Measurements from ENCODE around the gene TFEB.

The TFEB gene

GRCh38 chr6:41706876-41707564, 28.4 kb downstream of the TFEB start:
- Histone ChIP-seq H3K27me3 (ENCODE audit: control insufficient read depth, insufficient read depth, low read length) (no peaks in the 10 kb centered on the region), H3K36me3 (ENCODE audit: control insufficient read depth, low read depth, low read length) (no peaks in the 10 kb centered on the region), H3K9ac (ENCODE audit: low read length) (no peak overlapping the region), H3K4me1 (ENCODE audit: control insufficient read depth, low read depth, low read length) (no peaks in the 10 kb centered on the region), H3K4me3 (ENCODE audit: low read length) (no peak overlapping the region), H3K27ac (ENCODE audit: low read length) (no peak overlapping the region), H3K9me3 (ENCODE audit: control insufficient read depth, low read depth, low read length) (no peaks in the 10 kb centered on the region)

DNA sequence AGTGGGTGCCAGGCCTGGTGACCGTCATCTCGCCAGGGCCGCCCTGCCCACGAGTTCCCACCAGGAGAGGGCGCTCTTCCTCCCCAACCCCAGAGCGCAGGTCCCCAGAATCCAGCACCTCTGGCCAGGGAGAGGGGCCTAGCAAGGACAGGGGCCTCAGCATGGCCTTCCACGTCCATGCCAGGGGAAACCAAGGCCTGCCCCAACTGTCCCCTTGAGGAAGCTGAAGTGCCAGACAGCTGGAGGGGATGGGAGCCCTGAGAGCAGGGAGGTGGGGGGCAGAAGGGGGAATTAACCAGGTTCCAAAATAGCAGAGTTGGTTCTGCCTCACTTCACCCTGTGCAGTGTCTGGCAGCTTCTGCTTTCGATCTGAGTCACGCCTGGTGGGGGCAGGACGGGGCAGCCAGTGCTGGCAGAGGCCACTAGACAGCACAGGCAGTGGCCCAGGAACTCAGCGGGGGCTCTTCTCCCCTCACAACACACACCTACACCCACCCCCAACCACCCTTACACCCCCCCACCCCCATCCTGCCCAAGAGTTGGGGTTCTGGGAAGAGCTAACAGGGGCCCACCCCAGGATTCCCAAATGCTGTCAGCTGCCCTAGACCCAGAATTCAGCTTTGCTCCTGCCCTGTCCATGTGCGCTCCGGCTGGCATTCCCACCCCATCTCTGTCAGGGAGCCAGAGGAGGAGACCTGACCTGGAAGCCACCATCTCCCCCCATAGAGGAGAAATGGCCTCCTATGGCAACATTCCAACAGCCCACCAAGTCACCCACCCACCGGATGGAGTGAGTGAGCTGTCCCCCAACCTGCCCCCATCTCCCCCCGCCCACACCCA, 29.2 kb downstream of the TFEB start:
- H3K9me3 ChIP-seq (ENCODE audit: control insufficient read depth, low read depth, low read length), result no peaks in the 10 kb centered on the region
- H3K9ac ChIP-seq (ENCODE audit: low read length), result no peak overlapping the region
- no peaks in the 10 kb centered on the region for H3K36me3 ChIP-seq (ENCODE audit: control insufficient read depth, low read depth, low read length)
- H3K4me3 ChIP-seq (ENCODE audit: low read length), result no peak overlapping the region
- no peak overlapping the region for H3K27ac ChIP-seq (ENCODE audit: low read length)
- H3K4me1 ChIP-seq (ENCODE audit: control insufficient read depth, low read depth, low read length), result no peaks in the 10 kb centered on the region
- H3K27me3 ChIP-seq (ENCODE audit: control insufficient read depth, insufficient read depth, low read length), result no peaks in the 10 kb centered on the region

DNA sequence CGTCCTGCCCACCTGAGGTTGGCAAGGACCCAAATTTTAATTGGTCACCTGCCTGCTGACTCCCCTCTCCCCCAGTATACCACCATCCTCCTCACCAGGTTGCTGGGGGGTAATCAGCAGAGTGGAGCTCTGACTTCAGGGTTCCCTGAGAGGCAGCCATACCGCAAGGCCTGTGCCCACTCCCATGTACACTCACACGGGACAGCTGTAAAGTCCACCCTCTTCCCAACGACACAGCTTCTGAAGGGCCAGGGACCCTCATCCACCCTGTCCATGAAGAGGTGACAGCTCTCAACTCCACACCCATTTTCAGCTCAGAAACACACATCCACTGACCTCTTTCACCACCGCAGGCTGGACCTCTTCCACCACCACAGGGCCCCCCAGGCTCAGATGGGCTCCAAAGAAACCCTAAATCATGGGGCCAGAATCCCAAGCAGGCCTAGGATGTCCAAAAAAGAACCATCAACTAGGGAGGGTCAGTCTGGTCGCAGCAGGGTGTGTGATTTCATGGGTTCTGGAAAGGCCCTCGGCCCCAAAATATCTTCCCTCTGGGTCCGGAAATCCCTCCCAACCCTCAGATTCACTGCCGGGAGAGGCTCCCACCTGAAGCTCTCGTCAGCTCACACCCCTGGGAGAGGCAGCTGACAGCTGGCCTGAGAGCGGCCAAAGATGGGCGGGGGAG, 30.0 kb downstream of the TFEB start:
- Histone ChIP-seq H3K27me3 (ENCODE audit: control insufficient read depth, insufficient read depth, low read length) (no peaks in the 10 kb centered on the region), H3K4me1 (ENCODE audit: control insufficient read depth, low read depth, low read length) (peaks cover 7% of the 10 kb centered on the region), H3K36me3 (ENCODE audit: control insufficient read depth, low read depth, low read length) (no peaks in the 10 kb centered on the region), H3K27ac (ENCODE audit: low read length) (no peak overlapping the region), H3K9ac (ENCODE audit: low read length) (no peak overlapping the region), H3K4me3 (ENCODE audit: low read length) (no peak overlapping the region), H3K9me3 (ENCODE audit: control insufficient read depth, low read depth, low read length) (no peaks in the 10 kb centered on the region)

GRCh38 chr6:41704656-41705310, 30.6 kb downstream of the TFEB start:
- H3K9me3 ChIP-seq (ENCODE audit: control insufficient read depth, low read depth, low read length), result no peaks in the 10 kb centered on the region
- H3K27me3 ChIP-seq (ENCODE audit: control insufficient read depth, insufficient read depth, low read length), result no peaks in the 10 kb centered on the region
- no peaks in the 10 kb centered on the region for H3K36me3 ChIP-seq (ENCODE audit: control insufficient read depth, low read depth, low read length)
- H3K4me1 ChIP-seq (ENCODE audit: control insufficient read depth, low read depth, low read length), result peaks cover 8% of the 10 kb centered on the region
- H3K27ac ChIP-seq (ENCODE audit: low read length), result no peak overlapping the region
- H3K4me3 ChIP-seq (ENCODE audit: low read length), result no peak overlapping the region
- H3K9ac ChIP-seq (ENCODE audit: low read length), result no peak overlapping the region

DNA sequence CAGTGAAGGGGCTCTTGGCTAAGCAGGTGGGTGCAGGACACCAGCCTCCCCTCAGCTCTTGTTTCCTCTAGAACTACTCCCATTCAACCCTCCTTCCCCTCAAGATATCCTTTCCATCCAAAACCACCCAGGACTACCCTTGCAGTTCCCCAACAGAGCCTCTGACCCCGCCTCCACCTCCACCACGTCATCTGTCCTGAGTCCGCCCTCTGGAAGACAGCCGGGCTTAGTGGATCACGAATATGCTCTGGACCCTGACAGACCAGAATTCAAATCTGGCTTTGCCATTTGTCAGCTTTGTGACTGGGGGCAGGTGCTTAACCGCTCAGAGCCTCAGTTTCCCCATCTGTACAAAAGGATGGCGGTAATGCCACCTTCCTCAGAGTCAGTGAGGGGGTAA, 31.4 kb downstream of the TFEB start:
- no peaks in the 10 kb centered on the region for H3K9me3 ChIP-seq (ENCODE audit: control insufficient read depth, low read depth, low read length)
- peaks cover 8% of the 10 kb centered on the region for H3K4me1 ChIP-seq (ENCODE audit: control insufficient read depth, low read depth, low read length)
- H3K36me3 ChIP-seq (ENCODE audit: control insufficient read depth, low read depth, low read length), result no peaks in the 10 kb centered on the region
- no peak overlapping the region for H3K27ac ChIP-seq (ENCODE audit: low read length)
- no peak overlapping the region for H3K4me3 ChIP-seq (ENCODE audit: low read length)
- no peak overlapping the region for H3K9ac ChIP-seq (ENCODE audit: low read length)
- H3K27me3 ChIP-seq (ENCODE audit: control insufficient read depth, insufficient read depth, low read length), result no peaks in the 10 kb centered on the region

DNA sequence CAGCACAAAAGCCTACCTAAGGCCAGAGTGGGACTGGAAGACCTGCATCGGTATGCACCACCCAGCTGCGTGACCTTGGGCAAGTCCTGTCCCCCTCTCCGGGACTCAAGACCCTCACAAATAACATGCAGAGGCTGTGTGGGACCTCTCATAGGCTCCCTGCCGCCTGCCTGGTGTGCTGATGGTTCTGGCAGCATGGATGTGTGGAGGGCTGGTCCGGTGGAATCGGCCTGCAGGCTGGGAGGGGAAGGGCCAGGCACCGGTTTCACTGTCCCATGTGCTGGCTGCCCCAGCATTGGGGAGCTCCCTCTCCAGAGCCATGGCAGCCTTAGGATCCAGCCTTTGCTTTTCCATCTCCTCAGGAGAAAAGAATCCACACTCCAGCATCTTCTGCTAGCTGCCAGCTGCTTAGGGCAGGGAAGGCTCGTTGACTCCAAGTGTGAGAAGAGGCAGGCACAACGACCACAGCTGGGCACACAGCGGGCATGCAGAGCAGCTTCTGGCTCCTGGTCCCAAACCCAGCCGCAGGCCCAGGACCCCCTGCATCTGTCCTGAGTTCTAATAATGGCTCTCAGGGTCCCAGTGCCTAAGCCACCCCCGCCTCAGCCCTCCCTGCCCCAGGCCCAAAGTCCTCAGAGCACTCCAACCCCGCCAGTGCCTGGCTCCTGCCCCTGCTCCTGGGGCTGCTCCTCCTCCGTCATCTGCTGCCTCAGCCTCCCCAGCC, 32.5 kb downstream of the TFEB start:
- H3K4me3 ChIP-seq (ENCODE audit: low read length), result no peak overlapping the region
- H3K27me3 ChIP-seq (ENCODE audit: control insufficient read depth, insufficient read depth, low read length), result no peaks in the 10 kb centered on the region
- no peaks in the 10 kb centered on the region for H3K36me3 ChIP-seq (ENCODE audit: control insufficient read depth, low read depth, low read length)
- peaks cover 8% of the 10 kb centered on the region for H3K4me1 ChIP-seq (ENCODE audit: control insufficient read depth, low read depth, low read length)
- no peak overlapping the region for H3K9ac ChIP-seq (ENCODE audit: low read length)
- no peak overlapping the region for H3K27ac ChIP-seq (ENCODE audit: low read length)
- no peaks in the 10 kb centered on the region for H3K9me3 ChIP-seq (ENCODE audit: control insufficient read depth, low read depth, low read length)

DNA sequence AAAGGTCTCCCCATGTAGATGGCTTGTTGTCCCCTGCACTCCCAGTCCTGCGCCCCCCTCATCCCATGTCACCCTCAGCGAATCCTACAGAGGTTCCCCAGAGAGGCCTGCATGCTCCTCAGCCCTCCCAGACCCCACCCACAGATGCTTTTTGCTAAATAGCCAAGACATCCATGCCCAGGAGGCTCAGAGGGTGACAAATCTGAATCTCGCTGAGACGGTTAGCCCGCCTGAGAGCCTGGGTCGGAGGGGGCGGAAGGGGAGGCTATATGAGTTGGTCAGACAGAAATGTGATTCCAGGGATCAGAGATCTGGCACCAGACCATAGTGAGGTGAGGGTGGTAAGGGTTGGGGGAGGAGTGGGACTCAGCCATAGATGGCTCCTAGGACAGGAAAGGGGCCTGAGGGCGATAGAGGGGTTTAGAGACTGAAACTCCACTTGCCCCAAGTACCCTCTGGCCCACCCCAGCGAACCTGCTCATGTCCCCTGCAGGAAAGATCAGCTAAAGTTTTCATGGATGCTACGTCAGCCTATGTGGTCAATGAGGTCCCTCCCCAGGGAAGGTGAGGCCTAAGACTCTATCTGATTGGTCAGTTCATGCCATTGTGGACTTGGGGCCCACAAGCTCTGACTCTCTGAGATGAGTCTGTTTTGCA, 33.2 kb downstream of the TFEB start:
- no peak overlapping the region for H3K9ac ChIP-seq (ENCODE audit: low read length)
- no peak overlapping the region for H3K27ac ChIP-seq (ENCODE audit: low read length)
- no peaks in the 10 kb centered on the region for H3K36me3 ChIP-seq (ENCODE audit: control insufficient read depth, low read depth, low read length)
- H3K9me3 ChIP-seq (ENCODE audit: control insufficient read depth, low read depth, low read length), result no peaks in the 10 kb centered on the region
- H3K4me1 ChIP-seq (ENCODE audit: control insufficient read depth, low read depth, low read length), result peaks cover 8% of the 10 kb centered on the region
- H3K4me3 ChIP-seq (ENCODE audit: low read length), result no peak overlapping the region
- H3K27me3 ChIP-seq (ENCODE audit: control insufficient read depth, insufficient read depth, low read length), result no peaks in the 10 kb centered on the region

GRCh38 chr6:41700463-41701347, 34.7 kb downstream of the TFEB start:
- no peaks in the 10 kb centered on the region for H3K36me3 ChIP-seq (ENCODE audit: control insufficient read depth, low read depth, low read length)
- no peak overlapping the region for H3K27ac ChIP-seq (ENCODE audit: low read length)
- no peak overlapping the region for H3K9ac ChIP-seq (ENCODE audit: low read length)
- no peaks in the 10 kb centered on the region for H3K27me3 ChIP-seq (ENCODE audit: control insufficient read depth, insufficient read depth, low read length)
- H3K4me3 ChIP-seq (ENCODE audit: low read length), result no peak overlapping the region
- peaks cover 8% of the 10 kb centered on the region for H3K4me1 ChIP-seq (ENCODE audit: control insufficient read depth, low read depth, low read length)
- H3K9me3 ChIP-seq (ENCODE audit: control insufficient read depth, low read depth, low read length), result no peaks in the 10 kb centered on the region

GRCh38 chr6:41699063-41699462, 36.3 kb downstream of the TFEB start:
- Histone ChIP-seq H3K9ac (ENCODE audit: low read length) (no peak overlapping the region), H3K4me1 (ENCODE audit: control insufficient read depth, low read depth, low read length) (peaks cover 8% of the 10 kb centered on the region), H3K9me3 (ENCODE audit: control insufficient read depth, low read depth, low read length) (no peaks in the 10 kb centered on the region), H3K36me3 (ENCODE audit: control insufficient read depth, low read depth, low read length) (no peaks in the 10 kb centered on the region), H3K27me3 (ENCODE audit: control insufficient read depth, insufficient read depth, low read length) (no peaks in the 10 kb centered on the region), H3K27ac (ENCODE audit: low read length) (no peak overlapping the region), H3K4me3 (ENCODE audit: low read length) (no peak overlapping the region)
